HEK293T (cell line): ENCODE results near the gene NDRG4.
"Not testable (repeated sequence)": the region's sequence is repeated elsewhere in the genome, so short reads cannot be mapped to it uniquely, and the experiment has no call there.

ENCODE experiments used
- BHLHE40 ChIP-seq: fragments of 450-650 bp; IDR thresholded peaks from 2 replicates; pipeline ENCODE4 v1.6.1; 2016; ENCODE audit warnings: mild to moderate bottlenecking, moderate library complexity, borderline replicate concordance
- CTBP1 ChIP-seq: fragments of 450-650 bp; IDR thresholded peaks from 2 replicates; pipeline ENCODE4 v1.6.1; 2016; ENCODE audit warnings: borderline replicate concordance
- FOXK2 ChIP-seq: fragments of 450-650 bp; IDR thresholded peaks from 2 replicates; pipeline ENCODE4 v1.6.1; 2016; ENCODE audit warnings: mild to moderate bottlenecking
- FOXM1 ChIP-seq: fragments of 450-650 bp; IDR thresholded peaks from 2 replicates; pipeline ENCODE4 v1.6.1; 2017; ENCODE audit warnings: mild to moderate bottlenecking, borderline replicate concordance
- HDGF ChIP-seq: fragments of 450-650 bp; IDR thresholded peaks from 2 replicates; pipeline ENCODE4 v1.6.1; 2017; ENCODE audit warnings: antibody characterized with exemption, borderline replicate concordance
- L3MBTL2 ChIP-seq: fragments of 450-650 bp; conservative IDR thresholded peaks from 2 replicates; pipeline ENCODE4 v1.6.1; 2016; ENCODE audit warnings: mild to moderate bottlenecking
- NFRKB ChIP-seq: fragments of 450-650 bp; IDR thresholded peaks from 2 replicates; pipeline ENCODE4 v1.6.1; 2016; ENCODE audit warnings: mild to moderate bottlenecking, moderate library complexity
- SP1 ChIP-seq: fragments of 450-650 bp; IDR thresholded peaks from 2 replicates; pipeline ENCODE4 v1.6.1; 2017
- SUZ12 ChIP-seq: fragments of 450-650 bp; IDR thresholded peaks from 2 replicates; pipeline ENCODE4 v1.6.1; 2016; ENCODE audit warnings: mild to moderate bottlenecking
- ZNF384 ChIP-seq: fragments of 450-650 bp; IDR thresholded peaks from 2 replicates; pipeline ENCODE4 v1.6.1; 2016
- TF ChIP-seq, protein P1 (sequence below): fragments of 450-650 bp; IDR thresholded peaks from 2 replicates; pipeline ENCODE4 v1.6.1; 2016

DNA sequence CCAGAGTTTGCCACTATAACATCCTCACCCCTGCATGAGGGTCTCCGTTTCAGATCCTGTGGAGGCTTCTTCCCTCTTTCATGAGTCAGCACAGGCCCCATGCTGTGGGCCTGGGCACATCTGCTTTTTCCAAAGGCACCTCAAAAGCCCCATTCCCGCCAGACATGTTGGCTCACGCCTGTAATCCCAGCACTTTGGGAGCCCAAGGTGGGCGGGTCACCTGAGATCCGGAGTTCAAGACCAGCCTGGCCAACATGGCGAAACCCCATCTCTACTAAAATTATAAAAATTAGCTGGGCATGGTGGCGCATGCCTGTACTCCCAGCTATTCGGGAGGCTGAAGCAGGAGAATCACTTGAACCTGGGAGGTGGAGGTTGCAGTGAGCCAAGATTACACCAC is 9.4 kb upstream of the NDRG4 start:
- not testable (repeated sequence) for TF ChIP-seq ZNF384, HDGF, BHLHE40, NFRKB, SUZ12, SP1, L3MBTL2, FOXK2, FOXM1, CTBP1
- TF ChIP-seq, protein P1, sequence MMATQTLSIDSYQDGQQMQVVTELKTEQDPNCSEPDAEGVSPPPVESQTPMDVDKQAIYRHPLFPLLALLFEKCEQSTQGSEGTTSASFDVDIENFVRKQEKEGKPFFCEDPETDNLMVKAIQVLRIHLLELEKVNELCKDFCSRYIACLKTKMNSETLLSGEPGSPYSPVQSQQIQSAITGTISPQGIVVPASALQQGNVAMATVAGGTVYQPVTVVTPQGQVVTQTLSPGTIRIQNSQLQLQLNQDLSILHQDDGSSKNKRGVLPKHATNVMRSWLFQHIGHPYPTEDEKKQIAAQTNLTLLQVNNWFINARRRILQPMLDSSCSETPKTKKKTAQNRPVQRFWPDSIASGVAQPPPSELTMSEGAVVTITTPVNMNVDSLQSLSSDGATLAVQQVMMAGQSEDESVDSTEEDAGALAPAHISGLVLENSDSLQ: not testable (repeated sequence)
